GM10248 (cell line): ENCODE data around the gene SEC24D.

Experiments
- CTCF ChIA-PET: fragments of 300-600 bp; sonication (Branson Sonifier 250); formaldehyde crosslinking; extraction: SDS; loops from one replicate; lab custom pipeline; 2021; ENCODE audit warnings: antibody characterized with exemption; lab: Yijun Ruan, JAX
- POLR2A ChIA-PET: fragments of 350-650 bp; sonication (Branson Sonifier 250); formaldehyde crosslinking; extraction: SDS; loops from one replicate; lab custom pipeline; 2020; ENCODE audit warnings: antibody characterized with exemption; lab: Yijun Ruan, JAX
- DNase-seq: peaks from one replicate; pipeline ENCODE4 v3.0.0; 2012; ENCODE audit errors: extremely low spot score
- CTCF ChIP-seq: IDR thresholded peaks from 2 replicates; pipeline ENCODE4 v1.5.1; 2012; ENCODE audit warnings: mild to moderate bottlenecking, low read depth; ENCODE audit errors: extremely low read depth, missing control alignments, control extremely low read depth

The SEC24D gene

DNA sequence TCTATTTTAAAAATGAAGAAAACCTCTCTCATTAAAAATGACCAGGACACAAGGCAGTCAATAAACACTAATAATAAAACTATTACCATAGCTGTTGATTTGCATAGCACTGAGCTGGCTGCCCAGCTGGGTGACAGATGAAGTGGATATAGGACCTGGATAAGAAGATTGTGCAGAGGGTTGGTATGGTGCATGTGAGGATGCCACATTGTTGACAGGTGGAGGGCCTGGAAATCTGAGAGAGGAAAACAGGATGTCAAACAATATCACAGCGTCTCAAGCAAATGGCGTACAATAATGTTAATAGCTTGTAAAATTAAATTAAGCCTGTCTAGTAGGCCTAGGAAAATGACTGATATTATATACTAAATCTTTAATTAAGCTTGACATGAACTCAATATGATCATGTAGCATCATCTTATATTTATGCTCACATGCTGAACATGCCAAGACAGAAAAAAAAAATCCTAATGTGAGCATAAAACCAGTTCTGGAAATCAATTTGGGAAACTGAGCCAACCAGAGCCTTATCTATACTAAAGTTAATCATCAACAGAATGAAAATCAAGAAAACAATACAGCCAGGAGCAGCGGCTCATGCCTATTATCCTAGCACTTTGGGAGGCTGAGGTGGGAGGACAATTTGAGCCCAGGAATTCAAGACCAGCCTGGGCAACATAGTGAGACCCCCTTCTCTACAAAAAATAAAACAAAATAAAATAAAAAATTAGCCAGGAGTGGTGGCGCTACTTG lies 18.6 kb downstream of the SEC24D start:
- TF ChIP-seq CTCF: no peak
- ChIA-PET CTCF (interaction anchor here (0.7 to 1.6 kb wide), 5 partner anchors 8 to 45 kb away, joined by 3 to 5 read pairs (median 3); no protein-coding TSS in a partner anchor), POLR2A (no interaction called here)
- no peak for DNase-seq

- no peak for TF ChIP-seq CTCF
- POLR2A ChIA-PET: no interaction called here
- CTCF ChIA-PET: interaction anchor here (0.7 to 1.6 kb wide), 4 partner anchors 9 to 45 kb away, joined by 3 to 5 read pairs (median 3); no protein-coding TSS in a partner anchor
- DNase-seq: no peak
Measured at GRCh38 chr4:118816538-118817177, 19.3 kb downstream of the SEC24D start.

- DNase-seq: no peak
- TF ChIP-seq CTCF: no peak
- POLR2A ChIA-PET: no interaction called here
- CTCF ChIA-PET: interaction anchor here (1.9 to 2.4 kb wide), 2 partner anchors 10 kb away, joined by 6 to 15 read pairs; no protein-coding TSS in a partner anchor
Measured at GRCh38 chr4:118814891-118815290, 21.0 kb downstream of the SEC24D start.

- DNase-seq: no peak
- no peak for TF ChIP-seq CTCF
- CTCF ChIA-PET: interaction anchor here (1.1 to 2.4 kb wide), 6 partner anchors 9 to 43 kb away, joined by 3 to 15 read pairs (median 6); no protein-coding TSS in a partner anchor
- POLR2A ChIA-PET: no interaction called here
Measured at GRCh38 chr4:118814058-118814457, 21.9 kb downstream of the SEC24D start.

DNA sequence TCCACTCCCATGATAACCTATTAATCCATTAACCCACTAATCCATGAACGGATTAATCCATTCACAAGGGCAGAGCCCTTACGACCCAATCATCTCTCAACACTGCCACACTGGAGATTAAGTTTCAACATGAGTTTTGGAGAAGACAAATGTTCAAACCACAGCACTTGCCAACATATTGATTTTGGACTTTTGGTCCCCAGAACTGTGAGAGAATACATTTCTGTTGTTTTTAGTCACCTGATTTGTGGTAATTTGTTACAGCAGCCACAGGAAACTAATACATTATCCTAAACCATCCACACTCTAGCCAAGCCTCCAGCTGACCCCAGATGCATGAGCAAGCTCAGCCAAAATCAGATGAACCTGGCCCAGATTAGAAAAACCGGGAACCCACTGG lies 22.4 kb downstream of the SEC24D start:
- TF ChIP-seq CTCF: no peak
- POLR2A ChIA-PET: interaction anchor here (1.0 kb wide), 1 partner anchor 8 kb away, joined by 3 read pairs; no protein-coding TSS in a partner anchor
- CTCF ChIA-PET: interaction anchor here (1.0 to 2.4 kb wide), 9 partner anchors 8 to 109 kb away, joined by 3 to 15 read pairs (median 4); no protein-coding TSS in a partner anchor
- DNase-seq: no peak

DNA sequence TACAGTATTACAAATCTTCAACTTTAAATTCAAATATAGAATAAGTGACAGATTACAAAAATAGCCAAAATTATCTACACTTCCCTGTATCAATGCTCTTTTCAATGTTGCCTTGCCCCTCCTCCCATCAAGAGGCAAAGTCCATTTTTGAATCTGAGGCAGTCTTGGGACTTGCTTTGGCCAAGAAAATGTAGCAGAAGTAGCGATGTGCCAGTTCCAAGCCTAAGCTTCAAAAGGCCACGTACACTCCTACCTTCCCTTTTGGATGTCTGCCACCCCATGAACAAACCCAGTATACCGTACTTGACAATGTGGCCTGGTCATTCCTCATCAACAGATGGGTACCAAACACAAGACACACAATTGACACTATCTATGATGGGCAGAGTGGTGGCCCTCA lies 24.1 kb downstream of the SEC24D start:
- ChIA-PET POLR2A (no interaction called here), CTCF (interaction anchor here (1.3 kb wide), 1 partner anchor 66 kb away, joined by 5 read pairs; no protein-coding TSS in a partner anchor)
- TF ChIP-seq CTCF: no peak
- DNase-seq: no peak
